HG02798 (cell line): Measurements from ENCODE around the gene EHBP1.
"Not testable (repeated sequence)": the region's sequence is repeated elsewhere in the genome, so short reads cannot be mapped to it uniquely, and the experiment has no call there.

ENCODE experiments used
- ATAC-seq: cut with Tn5 transposase; IDR thresholded peaks from one replicate; pipeline ENCODE4 v1.9.1; 2021; ENCODE audit warnings: mild to moderate bottlenecking; ENCODE audit not compliant: unreplicated experiment, poor library complexity

Gene EHBP1

GRCh38 chr2:62732262-62732777 is 26.8 kb downstream of the EHBP1 start:
- ATAC-seq = no peak

GRCh38 chr2:62733546-62733945 is 28.0 kb downstream of the EHBP1 start:
- ATAC-seq = no peak

- peak; percentile 37 for ATAC-seq
Measured at GRCh38 chr2:62736899-62737559, 31.5 kb downstream of the EHBP1 start.

- no peak for ATAC-seq
Measured at GRCh38 chr2:62738981-62739936, 33.7 kb downstream of the EHBP1 start.

- no peak for ATAC-seq
Measured at GRCh38 chr2:62740221-62740620, 34.7 kb downstream of the EHBP1 start.

- ATAC-seq = no peak
Measured at GRCh38 chr2:62741127-62741526, 35.6 kb downstream of the EHBP1 start.

GRCh38 chr2:62741954-62742722 is 36.6 kb downstream of the EHBP1 start:
- no peak for ATAC-seq

GRCh38 chr2:62743506-62743905 is 38.0 kb downstream of the EHBP1 start:
- ATAC-seq = no peak

- no peak for ATAC-seq
Measured at GRCh38 chr2:62744603-62745002, 39.1 kb downstream of the EHBP1 start.

GRCh38 chr2:62745891-62746481 is 40.5 kb downstream of the EHBP1 start:
- ATAC-seq = no peak

- ATAC-seq = no peak
Measured at GRCh38 chr2:62747169-62747568, 41.7 kb downstream of the EHBP1 start.

GRCh38 chr2:62747876-62748275 is 42.4 kb downstream of the EHBP1 start:
- ATAC-seq = no peak

- not testable (repeated sequence) for ATAC-seq
Measured at GRCh38 chr2:62749111-62749510, 43.6 kb downstream of the EHBP1 start.

- no peak for ATAC-seq
Measured at GRCh38 chr2:62757029-62757428, 51.5 kb downstream of the EHBP1 start.

- ATAC-seq = no peak
Measured at GRCh38 chr2:62760026-62760425, 54.5 kb downstream of the EHBP1 start.

- ATAC-seq = no peak
Measured at GRCh38 chr2:62760555-62760954, 55.0 kb downstream of the EHBP1 start.

- no peak for ATAC-seq
Measured at GRCh38 chr2:62765619-62766376, 60.3 kb downstream of the EHBP1 start.

- ATAC-seq = no peak
Measured at GRCh38 chr2:62768615-62769014, 63.1 kb downstream of the EHBP1 start.

GRCh38 chr2:62770629-62771028 is 65.1 kb downstream of the EHBP1 start:
- ATAC-seq = no peak
